CD4-positive, alpha-beta T cell (primary cell): ENCODE results near the gene RET. TPM values are rescaled to one million over a fixed set of nuclear protein-coding genes. Genes with fewer than 3 reads are reported as not detected.

ENCODE experiments used
- ATAC-seq: fragments of 200-7000 bp; cut with Tn5 transposase; one replicate; pipeline ENCODE4 v1.10.0; 2022; ENCODE audit warnings: mild to moderate bottlenecking; ENCODE audit not compliant: poor library complexity
- CTCF ChIA-PET: fragments of 350-600 bp; sonication (Branson Sonifier 250); formaldehyde crosslinking; loops from one replicate; lab custom pipeline; 2021; ENCODE audit warnings: antibody characterized with exemption, inconsistent platforms; lab: Charles Lee
- POLR2A ChIA-PET: fragments of 350-600 bp; sonication (Branson Sonifier 250); formaldehyde crosslinking; loops from one replicate; lab custom pipeline; 2021; ENCODE audit warnings: antibody characterized with exemption, inconsistent platforms; lab: Charles Lee
- DNase-seq, 14 experiments: peaks; one replicate each; pipeline ENCODE4 v3.0.0-alpha.2; 2013 to 2020; ENCODE audit warnings: mixed read lengths in 2 of 14
- H3K27ac ChIP-seq, 2 donors: one replicate each; pipeline versions ENCODE4 v1.5.1 to v1.7.0; 2013; ENCODE audit warnings: low read length in 2 of 2, low read depth in 1 of 2, mild to moderate bottlenecking in 1 of 2
- H3K27me3 ChIP-seq, 2 experiments: 1 replicate in 1 of 2; 2 replicates in 1 of 2; pipeline versions ENCODE4 v1.6.1 to v1.7.0; 2013; ENCODE audit warnings: low read length in 2 of 2, control low read depth in 1 of 2, mild to moderate bottlenecking in 1 of 2, moderate library complexity in 1 of 2; ENCODE audit not compliant: insufficient read depth in 2 of 2, control insufficient read depth in 1 of 2
- H3K36me3 ChIP-seq: one replicate; pipeline ENCODE4 v1.6.1; 2013; ENCODE audit warnings: low read length, control low read depth; ENCODE audit not compliant: insufficient read depth
- H3K4me1 ChIP-seq: one replicate; pipeline ENCODE4 v1.6.1; 2013; ENCODE audit warnings: low read length, control low read depth; ENCODE audit not compliant: insufficient read depth
- H3K4me3 ChIP-seq: one replicate; pipeline ENCODE4 v1.5.1; 2013; ENCODE audit warnings: mild to moderate bottlenecking, low read length, moderate library complexity
- H3K9me3 ChIP-seq, 2 experiments: 1 replicate in 1 of 2; 2 replicates in 1 of 2; pipeline versions ENCODE4 v1.6.1 to v1.7.0; 2013; ENCODE audit warnings: low read length in 2 of 2, mild to moderate bottlenecking in 2 of 2, control low read depth in 1 of 2, moderate library complexity in 1 of 2; ENCODE audit not compliant: control insufficient read depth in 1 of 2, insufficient read depth in 1 of 2
- H3K27ac Mint-ChIP-seq: one replicate; pipeline ENCODE4 v1.8.0; 2020; ENCODE audit warnings: mixed read lengths
- H3K27me3 Mint-ChIP-seq: one replicate; pipeline ENCODE4 v1.8.0; 2021; ENCODE audit warnings: mixed read lengths
- H3K36me3 Mint-ChIP-seq: one replicate; pipeline ENCODE4 v1.8.0; 2021; ENCODE audit warnings: low read depth, mixed read lengths
- H3K4me1 Mint-ChIP-seq: one replicate; pipeline ENCODE4 v1.8.0; 2021; ENCODE audit warnings: low read depth, mixed read lengths
- H3K4me3 Mint-ChIP-seq: one replicate; pipeline ENCODE4 v1.8.0; 2020; ENCODE audit warnings: mild to moderate bottlenecking, mixed read lengths
- H3K9me3 Mint-ChIP-seq: one replicate; pipeline ENCODE4 v1.8.0; 2020; ENCODE audit warnings: mixed read lengths
- CTCF ChIP-seq: fragments of 200-600 bp; IDR thresholded peaks from one replicate; pipeline ENCODE4 v1.8.0; 2022; ENCODE audit warnings: antibody characterized with exemption, mild to moderate bottlenecking
- intact Hi-C, 2 experiments: fragments of 100-400 bp; cut with DNase I in 1 of 2; cut with micrococcal nuclease in 1 of 2; formaldehyde crosslinking; loops; one replicate each; pipeline versions ENCODE4 v1.15.1 to v1.9.0; 2023 to 2025; cut with DNase I, micrococcal nuclease
- total RNA-seq, 174 experiments: library from RNA in 2 of 174; stranded (reverse) in 2 of 174; gene quantifications; one replicate each; pipeline ENCODE4 v1.2.3 and lab custom pipeline; 2021 to 2026

RET gene
- total RNA-seq, 2 experiments from 2014 or later: not detected

GRCh38 chr10:43082746-43083145 is 5.9 kb downstream of the RET start:
- H3K27ac Mint-ChIP-seq: no peak overlapping the region
- DNase-seq (no peak), ATAC-seq (no peak)
- no peak overlapping the region for H3K4me3 Mint-ChIP-seq
- Histone ChIP-seq H3K9me3 (no peaks in the 10 kb centered on the region), H3K36me3 (no peaks in the 10 kb centered on the region), H3K27ac (no peak overlapping the region), H3K4me1 (peaks cover under 1% of the 10 kb centered on the region), H3K4me3 (no peak overlapping the region), H3K27me3 (peaks cover 5 to 21% of the 10 kb centered on the region in 2 experiments)
- no peak for TF ChIP-seq CTCF
- intact Hi-C loops: no loop called here
- peaks cover 4% of the 10 kb centered on the region for H3K4me1 Mint-ChIP-seq
- POLR2A ChIA-PET: no interaction called here
- no peaks in the 10 kb centered on the region for H3K9me3 Mint-ChIP-seq
- CTCF ChIA-PET: no interaction called here
- H3K36me3 Mint-ChIP-seq: no peaks in the 10 kb centered on the region
- H3K27me3 Mint-ChIP-seq: peaks cover 41% of the 10 kb centered on the region

- Mint-ChIP-seq H3K27me3 (peaks cover 31% of the 10 kb centered on the region), H3K4me3 (no peak overlapping the region), H3K36me3 (no peaks in the 10 kb centered on the region), H3K27ac (no peak overlapping the region), H3K4me1 (peaks cover 4% of the 10 kb centered on the region), H3K9me3 (no peaks in the 10 kb centered on the region)
- ChIA-PET CTCF (no interaction called here), POLR2A (no interaction called here)
- no peaks in the 10 kb centered on the region for H3K9me3 ChIP-seq
- no peaks in the 10 kb centered on the region for H3K36me3 ChIP-seq
- no peaks in the 10 kb centered on the region for H3K4me1 ChIP-seq
- intact Hi-C loops: no loop called here
- DNase-seq (no peak), ATAC-seq (no peak)
- H3K4me3 ChIP-seq: no peak overlapping the region
- TF ChIP-seq CTCF: no peak
- no peak overlapping the region for H3K27ac ChIP-seq
- H3K27me3 ChIP-seq: peaks cover 0 to 13% of the 10 kb centered on the region in 2 experiments
Measured at GRCh38 chr10:43083764-43084163, 6.9 kb downstream of the RET start.

DNA sequence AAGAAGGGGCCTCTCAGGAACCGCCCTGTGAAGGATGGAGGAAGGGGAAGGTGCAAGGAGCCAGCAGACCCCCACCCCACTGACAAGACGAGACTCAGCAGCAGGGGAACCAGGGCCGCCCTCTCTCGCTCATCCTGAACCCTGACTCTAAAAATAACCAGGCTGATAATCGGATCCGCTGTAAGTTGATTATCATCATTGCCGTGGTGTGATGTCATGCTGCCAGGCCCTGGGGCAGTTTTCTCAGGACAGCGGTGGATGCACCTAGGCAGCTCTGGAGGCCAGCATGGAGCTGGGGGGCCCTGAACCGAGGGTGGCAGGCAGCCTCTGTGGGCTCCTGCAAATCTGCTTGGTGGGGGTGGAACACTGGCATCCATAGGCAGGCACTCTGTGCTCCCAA is 7.9 kb downstream of the RET start:
- no peaks in the 10 kb centered on the region for H3K4me1 Mint-ChIP-seq
- no peaks in the 10 kb centered on the region for H3K9me3 Mint-ChIP-seq
- Histone ChIP-seq H3K4me3 (no peak overlapping the region), H3K4me1 (no peaks in the 10 kb centered on the region), H3K36me3 (no peaks in the 10 kb centered on the region), H3K27me3 (peaks cover 0 to 13% of the 10 kb centered on the region in 2 experiments), H3K9me3 (no peaks in the 10 kb centered on the region), H3K27ac (no peak overlapping the region)
- H3K4me3 Mint-ChIP-seq: no peak overlapping the region
- ChIA-PET CTCF (no interaction called here), POLR2A (no interaction called here)
- ATAC-seq: no peak
- no peak for DNase-seq
- intact Hi-C loops: no loop called here
- peaks cover 21% of the 10 kb centered on the region for H3K27me3 Mint-ChIP-seq
- H3K36me3 Mint-ChIP-seq: no peaks in the 10 kb centered on the region
- no peak overlapping the region for H3K27ac Mint-ChIP-seq
- TF ChIP-seq CTCF: no peak
